Right atrium auricular region (tissue), 2 donors: ENCODE measurements around the gene TPM1. TPM values are rescaled to one million over a fixed set of nuclear protein-coding genes. Genes with fewer than 3 reads are reported as not detected.

ENCODE experiments used
- DNase-seq: peaks from one replicate; pipeline ENCODE4 v3.0.0-alpha.2; 2019; ENCODE audit warnings: low spot score
- H3K27ac ChIP-seq, 2 donors: fragments of 200-600 bp; sonication (generic); 1 replicate in 1 of 2; 2 replicates in 1 of 2; pipeline ENCODE4 v1.5.1; 2016 to 2019
- H3K27me3 ChIP-seq, 2 donors: fragments of 200-600 bp; sonication (generic); one replicate each; pipeline versions ENCODE4 v1.5.1 to v1.6.0; 2017 to 2019
- H3K36me3 ChIP-seq: fragments of 200-600 bp; sonication (generic); one replicate; pipeline ENCODE4 v1.5.1; 2016
- H3K4me1 ChIP-seq, 2 donors: fragments of 200-600 bp; sonication (generic); one replicate each; pipeline versions ENCODE4 v1.5.1 to v1.6.0; 2017 to 2019
- H3K4me3 ChIP-seq, 2 donors: fragments of 200-600 bp; sonication (generic); 1 replicate in 1 of 2; 2 replicates in 1 of 2; pipeline ENCODE4 v1.5.1; 2017 to 2019; ENCODE audit warnings: mild to moderate bottlenecking in 1 of 2, moderate library complexity in 1 of 2
- H3K9me3 ChIP-seq, 2 donors: fragments of 200-600 bp; sonication (generic); one replicate each; pipeline ENCODE4 v1.5.1; 2019
- CTCF ChIP-seq, 2 donors: fragments of 200-600 bp; sonication (generic); IDR thresholded peaks; one replicate each; pipeline ENCODE4 v1.5.1; 2019; ENCODE audit warnings: antibody characterized with exemption in 2 of 2
- total RNA-seq, 2 donors: library from RNA; depleted of rRNA; stranded (reverse); fragments of >200 nt; gene quantifications; one replicate each; pipeline ENCODE4 v1.1.0, GENCODE V29; 2016

The TPM1 gene
- total RNA-seq, 2 donors from 2014 or later: 5,368 to 7,988 TPM

GRCh38 chr15:63013052-63013808, 29.3 kb upstream of the TPM1 start:
- no peak for TF ChIP-seq CTCF (IDR thresholded peaks at IDR 0.05)
- H3K27me3 ChIP-seq: no peaks in the 10 kb centered on the region
- peak overlapping the region; percentile 4 to 12 for H3K27ac ChIP-seq
- H3K36me3 ChIP-seq: no peaks in the 10 kb centered on the region
- H3K4me3 ChIP-seq: no peak overlapping the region
- H3K9me3 ChIP-seq: no peaks in the 10 kb centered on the region
- peaks cover 0 to 26% of the 10 kb centered on the region in 2 donors for H3K4me1 ChIP-seq
- no peak for DNase-seq

GRCh38 chr15:63014578-63014977, 28.0 kb upstream of the TPM1 start:
- H3K9me3 ChIP-seq: no peaks in the 10 kb centered on the region
- H3K4me1 ChIP-seq: peaks cover 0 to 27% of the 10 kb centered on the region in 2 donors
- H3K4me3 ChIP-seq: no peak overlapping the region
- no peak for DNase-seq
- no peak for TF ChIP-seq CTCF (IDR thresholded peaks at IDR 0.05)
- no peaks in the 10 kb centered on the region for H3K36me3 ChIP-seq
- H3K27me3 ChIP-seq: no peaks in the 10 kb centered on the region
- H3K27ac ChIP-seq: no peak overlapping the region

GRCh38 chr15:63015618-63016017, 26.9 kb upstream of the TPM1 start:
- no peaks in the 10 kb centered on the region for H3K27me3 ChIP-seq
- H3K36me3 ChIP-seq: no peaks in the 10 kb centered on the region
- H3K4me1 ChIP-seq: peaks cover 0 to 31% of the 10 kb centered on the region in 2 donors
- no peak overlapping the region for H3K4me3 ChIP-seq
- peak overlapping the region; percentile 49 to 60 for H3K27ac ChIP-seq
- H3K9me3 ChIP-seq: no peaks in the 10 kb centered on the region
- peak; percentile 75 for DNase-seq
- TF ChIP-seq CTCF (IDR thresholded peaks at IDR 0.05): no peak

- DNase-seq: no peak
- peaks cover 0 to 31% of the 10 kb centered on the region in 2 donors for H3K4me1 ChIP-seq
- no peaks in the 10 kb centered on the region for H3K36me3 ChIP-seq
- no peak overlapping the region for H3K4me3 ChIP-seq
- no peak for TF ChIP-seq CTCF (IDR thresholded peaks at IDR 0.05)
- no peaks in the 10 kb centered on the region for H3K9me3 ChIP-seq
- H3K27me3 ChIP-seq: no peaks in the 10 kb centered on the region
- H3K27ac ChIP-seq: peak overlapping the region; percentile 49 to 60
Measured at GRCh38 chr15:63016234-63016633, 26.3 kb upstream of the TPM1 start.

- no peak for TF ChIP-seq CTCF (IDR thresholded peaks at IDR 0.05)
- no peak for DNase-seq
- H3K4me3 ChIP-seq: no peak overlapping the region
- peaks cover 0 to 23% of the 10 kb centered on the region in 2 donors for H3K4me1 ChIP-seq
- H3K9me3 ChIP-seq: no peaks in the 10 kb centered on the region
- no peaks in the 10 kb centered on the region for H3K27me3 ChIP-seq
- H3K27ac ChIP-seq: no peak overlapping the region
- H3K36me3 ChIP-seq: no peaks in the 10 kb centered on the region
Measured at GRCh38 chr15:63018639-63019038, 23.9 kb upstream of the TPM1 start.
